ENCODE results near the gene UMODL1.

Gene UMODL1

DNA sequence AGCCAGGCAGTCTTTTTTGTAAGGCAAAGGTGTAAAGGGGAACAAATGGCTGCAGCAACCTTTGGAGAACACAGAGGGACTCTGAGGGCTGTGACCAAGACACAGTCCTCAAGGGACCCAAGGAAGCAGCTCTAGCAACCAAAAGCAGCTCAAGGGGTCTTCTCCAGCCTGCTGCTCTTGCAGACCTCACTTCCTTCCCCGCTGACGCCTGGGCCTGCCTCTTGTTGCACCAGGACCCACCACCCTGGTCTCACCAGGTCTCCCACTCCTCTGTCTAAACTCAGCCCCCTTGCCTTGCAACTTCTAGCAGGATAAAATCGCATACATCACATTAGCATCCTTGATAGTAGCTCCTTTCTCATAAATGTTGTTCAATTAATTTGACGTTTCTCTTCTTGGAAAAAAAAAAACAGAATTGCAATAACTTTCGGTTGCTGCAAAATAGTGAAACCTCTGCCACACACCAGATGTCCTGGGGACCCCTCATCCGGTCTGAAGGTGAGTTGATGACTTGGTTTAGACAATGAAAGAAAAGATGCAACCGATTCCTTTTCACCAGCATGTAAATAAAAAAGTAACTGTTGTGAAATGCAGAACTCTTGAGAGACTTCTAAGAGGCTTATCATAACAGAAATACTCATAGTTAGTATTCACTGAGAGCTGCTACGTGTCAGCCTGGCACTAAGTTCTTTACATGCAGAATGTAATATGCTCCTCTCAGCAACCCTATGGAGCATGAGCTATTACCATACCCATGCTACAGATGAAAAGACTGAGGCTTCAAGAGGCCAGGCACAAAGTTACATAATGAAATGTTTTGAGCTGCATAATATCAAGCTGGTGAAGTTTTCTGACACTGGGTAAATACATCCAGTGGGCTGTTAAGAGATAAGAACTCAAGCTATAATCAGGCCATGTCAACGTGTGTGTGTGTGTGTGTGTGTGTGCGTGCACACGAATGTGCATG, 58.5 kb downstream of the UMODL1 start:
- DNase-seq (ENCODE audit: low read depth in 2 of 3, low spot score in 2 of 3): no peak

DNA sequence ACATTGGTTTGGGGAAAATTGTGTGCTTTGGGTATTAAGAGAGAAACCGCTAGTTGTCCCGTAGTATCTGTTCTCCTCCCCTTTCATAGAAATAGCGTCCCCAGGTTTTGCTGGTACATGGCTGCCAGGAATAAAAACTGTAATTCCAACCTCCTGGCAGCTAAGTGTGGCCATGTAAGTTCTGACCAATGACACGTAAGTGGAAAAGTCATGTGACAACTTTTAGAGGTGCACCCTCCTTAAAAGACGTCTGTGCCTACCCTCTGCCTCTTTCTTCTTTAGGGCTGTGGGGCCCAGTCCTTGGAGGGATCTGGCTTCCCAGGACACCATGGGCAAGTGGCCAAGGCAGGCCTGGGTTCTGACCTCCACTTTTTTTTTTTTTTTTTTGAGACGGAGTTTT, 59.3 kb downstream of the UMODL1 start:
- no peak for DNase-seq (ENCODE audit: low read depth in 2 of 3, low spot score in 2 of 3)

DNA sequence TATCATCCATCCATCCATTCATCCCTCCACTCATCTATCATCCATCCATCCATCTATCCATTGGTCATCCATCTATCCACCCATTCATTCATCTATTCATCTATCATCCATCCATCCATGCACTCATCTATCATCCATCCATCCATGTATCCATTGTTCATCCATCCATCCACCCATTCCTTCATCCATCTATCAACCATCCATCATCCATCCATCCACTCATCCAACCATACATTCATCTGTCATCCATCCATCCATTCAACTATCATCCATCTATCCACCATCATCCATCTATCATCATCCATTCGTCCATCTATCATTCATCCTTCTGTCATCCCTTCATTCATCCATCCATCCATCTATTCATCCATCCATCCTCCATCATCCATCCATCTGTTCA, 61.1 kb downstream of the UMODL1 start:
- DNase-seq (ENCODE audit: low read depth in 2 of 3, low spot score in 2 of 3): no peak

DNA sequence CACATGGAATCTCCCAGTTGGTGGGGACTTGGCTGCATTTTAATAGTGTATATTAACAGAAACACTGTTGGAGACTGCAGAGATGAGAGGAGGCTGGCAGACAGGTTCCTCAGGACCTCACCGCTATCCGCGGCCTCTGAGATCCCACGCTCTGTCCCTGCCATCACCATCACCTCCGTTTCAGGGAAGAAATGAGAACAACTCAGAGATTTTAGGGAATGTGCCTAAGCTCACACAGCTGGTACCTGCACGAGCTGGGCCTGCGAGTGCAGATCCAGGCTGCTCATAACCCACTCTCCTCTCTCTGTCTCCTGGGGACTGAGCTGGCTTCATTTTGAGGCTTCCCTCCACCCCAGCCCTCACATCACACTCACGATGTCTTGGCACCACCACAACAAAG, 62.0 kb downstream of the UMODL1 start:
- DNase-seq (ENCODE audit: low read depth in 2 of 3, low spot score in 2 of 3): no peak

DNA sequence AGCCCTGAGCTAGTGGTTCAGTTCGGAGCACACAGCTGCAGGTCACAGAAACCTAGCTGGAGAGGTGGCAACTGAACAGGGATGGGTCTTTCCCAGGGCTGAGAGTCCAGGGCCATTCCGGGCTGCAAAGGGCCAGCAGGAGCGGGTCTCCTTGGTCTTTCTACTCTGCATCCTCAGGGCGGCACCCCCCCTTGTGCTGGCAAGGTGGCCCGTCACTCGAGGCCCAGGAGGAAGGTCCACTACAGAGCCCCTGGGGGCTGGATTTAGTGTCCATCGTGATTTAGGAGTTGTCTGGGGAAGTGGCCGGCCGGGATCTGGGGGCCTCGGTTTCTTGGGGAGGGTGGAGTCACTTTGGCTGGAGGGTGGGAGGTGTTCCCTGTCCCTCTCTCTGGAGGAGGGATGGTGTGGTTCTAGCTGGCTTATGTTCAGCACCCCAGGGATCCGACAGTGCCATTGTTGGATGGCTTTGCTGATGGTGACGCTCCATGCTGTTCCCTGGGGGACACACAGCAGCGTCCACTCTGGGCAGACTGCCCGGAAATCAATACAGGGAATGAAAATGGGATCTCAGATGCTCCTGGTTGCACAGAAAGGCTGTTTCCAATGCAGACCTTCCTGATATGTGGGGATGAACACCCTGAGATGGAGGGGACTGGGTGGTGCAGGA, 64.4 kb downstream of the UMODL1 start:
- DNase-seq (ENCODE audit: low read depth in 2 of 3, low spot score in 2 of 3): no peak

DNA sequence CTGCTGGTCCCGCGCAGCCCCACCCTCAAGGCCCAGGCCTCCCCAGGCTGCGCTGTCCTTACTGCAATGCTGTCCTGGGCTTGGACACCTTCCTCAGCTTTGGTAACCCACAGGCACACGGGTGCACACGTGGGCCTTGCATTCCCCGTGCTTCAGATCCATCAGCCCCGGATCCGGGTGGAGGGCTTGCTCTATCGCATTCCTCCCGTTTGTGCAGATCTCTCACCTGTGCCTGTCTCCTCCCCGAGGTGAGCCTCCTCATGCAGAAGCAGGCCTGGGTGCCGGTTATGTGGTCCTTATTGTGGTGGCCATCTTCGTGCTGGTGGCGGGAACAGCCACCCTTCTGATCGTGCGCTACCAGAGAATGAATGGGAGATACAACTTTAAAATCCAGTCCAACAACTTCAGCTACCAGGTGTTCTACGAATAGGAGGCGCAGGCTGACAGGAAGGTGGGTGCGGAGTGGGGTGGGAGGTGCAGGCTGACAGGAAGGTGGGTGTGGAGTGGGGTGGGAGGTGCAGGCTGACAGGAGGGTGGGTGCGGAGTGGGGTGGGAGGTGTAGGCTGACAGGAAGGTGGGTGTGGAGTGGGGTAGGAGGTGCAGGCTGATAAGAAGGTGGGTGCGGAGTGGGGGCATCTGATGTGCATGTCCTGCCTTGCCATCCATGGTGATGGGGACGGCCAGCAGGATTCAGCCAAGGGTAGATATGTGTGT, 66.2 kb downstream of the UMODL1 start:
- no peak for DNase-seq (ENCODE audit: low read depth in 2 of 3, low spot score in 2 of 3)

DNA sequence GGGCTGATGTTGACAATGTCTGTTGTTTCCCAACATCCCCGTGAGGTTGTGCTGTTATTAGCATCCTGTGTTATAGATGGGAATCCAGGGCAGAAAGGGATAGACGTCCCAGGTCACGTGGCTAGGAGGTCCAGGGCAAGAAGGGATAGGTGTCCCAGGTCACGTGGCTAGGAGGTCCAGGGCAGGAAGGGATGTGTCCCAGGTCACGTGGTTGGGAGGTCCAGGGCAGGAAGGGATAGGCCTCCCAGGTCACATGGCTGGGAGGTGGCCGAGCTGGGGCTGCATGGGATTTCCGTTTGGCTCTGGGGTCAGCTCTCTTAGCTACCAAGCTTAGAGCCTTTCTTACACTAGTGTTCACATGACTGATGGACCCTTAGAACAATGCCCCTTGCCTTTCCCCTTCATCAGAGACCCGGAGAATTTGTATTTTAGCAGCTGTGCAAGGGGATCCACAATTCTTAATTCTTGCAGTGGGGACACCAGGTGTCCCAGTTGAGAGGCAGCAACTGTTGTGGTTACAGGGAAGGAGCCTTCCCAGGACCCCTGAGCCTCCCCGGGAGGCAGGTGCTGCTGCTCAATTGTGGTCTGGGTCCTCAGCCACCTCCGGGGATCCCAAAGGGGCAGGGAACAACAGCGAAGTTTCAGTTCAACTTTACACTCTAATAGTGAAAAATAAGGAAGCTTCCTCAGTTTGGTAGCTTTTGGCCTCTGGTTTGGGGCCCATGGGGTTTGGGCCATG, 69.2 kb downstream of the UMODL1 start:
- DNase-seq (ENCODE audit: low read depth in 2 of 3, low spot score in 2 of 3): no peak

DNA sequence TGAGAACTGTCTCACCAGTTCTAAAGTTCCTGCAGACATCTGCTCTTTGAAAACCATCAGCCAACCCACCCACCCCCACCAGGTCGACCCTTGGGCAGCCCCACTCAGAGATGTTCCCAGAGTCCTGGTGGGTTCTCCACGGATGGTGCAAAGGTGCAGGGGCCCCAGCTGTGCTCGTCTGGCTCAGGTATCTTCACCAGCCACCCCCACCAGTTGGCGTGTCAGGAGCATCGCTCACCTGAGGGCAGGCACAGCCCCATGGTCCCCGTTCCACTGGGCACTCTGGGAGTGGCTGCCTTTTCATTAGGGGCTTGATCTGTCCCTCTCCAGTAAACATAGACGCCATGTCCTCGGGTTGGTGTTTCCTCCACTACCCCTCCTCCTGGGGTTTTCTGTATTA, 70.5 kb downstream of the UMODL1 start:
- DNase-seq (ENCODE audit: low read depth in 2 of 3, low spot score in 2 of 3): no peak

DNA sequence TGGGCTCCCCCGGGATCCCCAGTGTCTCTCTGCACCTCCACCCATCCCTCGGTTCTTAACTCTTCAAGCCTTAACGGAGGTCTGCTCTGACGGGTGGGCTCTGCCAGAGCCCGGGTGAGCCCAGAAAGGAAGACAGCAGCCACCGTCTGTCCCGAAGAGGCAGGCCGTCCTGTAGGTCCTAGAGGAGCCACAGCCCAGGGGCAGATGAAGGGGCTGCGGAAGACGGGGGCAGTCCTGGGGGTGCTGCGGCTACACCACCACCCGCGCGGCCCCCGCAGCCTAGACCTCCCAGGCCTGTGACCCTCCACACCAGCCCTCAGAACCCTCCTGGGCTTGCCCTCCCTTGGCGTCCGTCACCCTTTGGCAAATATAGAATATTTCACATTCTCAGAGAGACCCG, 71.0 kb downstream of the UMODL1 start:
- DNase-seq (ENCODE audit: low read depth in 2 of 3, low spot score in 2 of 3): no peak

DNA sequence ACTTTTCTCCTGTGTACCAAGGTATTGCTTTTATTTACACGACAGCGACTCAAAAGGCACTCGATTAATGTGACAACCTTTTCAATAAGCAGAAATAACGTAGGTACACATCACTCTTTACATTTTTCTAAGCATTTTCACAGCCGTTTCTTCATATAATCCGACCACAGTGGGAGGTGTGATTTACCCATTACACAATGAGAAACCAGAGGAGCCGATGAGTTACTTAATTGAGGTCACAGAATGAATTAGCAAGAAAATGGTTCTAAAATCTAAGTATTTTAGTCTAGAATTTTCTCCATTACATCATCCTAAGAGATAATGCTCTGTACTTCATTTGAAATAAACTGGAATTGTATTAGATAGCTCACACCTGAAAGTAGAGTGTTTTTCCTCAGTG, 71.5 kb downstream of the UMODL1 start:
- DNase-seq (ENCODE audit: low read depth in 2 of 3, low spot score in 2 of 3): no peak

DNA sequence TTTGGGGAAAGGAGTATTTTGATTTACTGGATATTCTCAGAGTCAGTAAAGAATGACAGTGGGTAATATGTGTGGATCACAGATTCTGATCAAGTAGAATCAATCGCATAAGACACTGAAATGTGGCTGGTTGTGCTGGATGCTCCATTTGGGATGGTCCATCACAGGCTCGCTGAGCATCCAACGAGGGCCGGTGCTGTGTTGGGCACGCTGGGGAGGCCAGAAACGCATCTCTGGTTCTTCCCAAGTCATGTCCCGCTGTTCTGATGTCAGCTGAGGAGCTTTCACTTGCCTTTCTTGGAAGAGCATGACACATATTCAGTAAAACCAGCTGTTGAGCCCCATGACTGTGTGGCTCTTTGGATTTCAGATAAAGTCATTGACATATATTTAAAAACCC, 72.0 kb downstream of the UMODL1 start:
- no peak for DNase-seq (ENCODE audit: low read depth in 2 of 3, low spot score in 2 of 3)

DNA sequence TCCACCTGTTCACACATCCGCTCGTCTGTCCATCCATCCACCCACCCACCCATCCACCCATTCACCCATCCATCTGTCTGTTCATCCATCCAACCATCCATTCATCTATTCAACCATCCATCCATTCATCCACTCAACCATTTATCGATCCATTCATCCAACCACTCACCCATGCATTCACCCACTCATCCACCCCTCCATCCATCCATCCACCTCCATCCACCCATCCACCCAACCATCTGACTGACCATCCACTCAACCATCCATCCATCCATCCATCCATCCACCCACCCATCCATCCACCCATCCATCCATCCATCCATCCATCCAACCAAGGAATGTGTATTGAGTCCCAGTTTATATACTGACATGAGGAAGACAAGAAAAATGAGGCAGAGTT, 73.1 kb downstream of the UMODL1 start:
- no peak for DNase-seq (ENCODE audit: low read depth in 2 of 3, low spot score in 2 of 3)

DNA sequence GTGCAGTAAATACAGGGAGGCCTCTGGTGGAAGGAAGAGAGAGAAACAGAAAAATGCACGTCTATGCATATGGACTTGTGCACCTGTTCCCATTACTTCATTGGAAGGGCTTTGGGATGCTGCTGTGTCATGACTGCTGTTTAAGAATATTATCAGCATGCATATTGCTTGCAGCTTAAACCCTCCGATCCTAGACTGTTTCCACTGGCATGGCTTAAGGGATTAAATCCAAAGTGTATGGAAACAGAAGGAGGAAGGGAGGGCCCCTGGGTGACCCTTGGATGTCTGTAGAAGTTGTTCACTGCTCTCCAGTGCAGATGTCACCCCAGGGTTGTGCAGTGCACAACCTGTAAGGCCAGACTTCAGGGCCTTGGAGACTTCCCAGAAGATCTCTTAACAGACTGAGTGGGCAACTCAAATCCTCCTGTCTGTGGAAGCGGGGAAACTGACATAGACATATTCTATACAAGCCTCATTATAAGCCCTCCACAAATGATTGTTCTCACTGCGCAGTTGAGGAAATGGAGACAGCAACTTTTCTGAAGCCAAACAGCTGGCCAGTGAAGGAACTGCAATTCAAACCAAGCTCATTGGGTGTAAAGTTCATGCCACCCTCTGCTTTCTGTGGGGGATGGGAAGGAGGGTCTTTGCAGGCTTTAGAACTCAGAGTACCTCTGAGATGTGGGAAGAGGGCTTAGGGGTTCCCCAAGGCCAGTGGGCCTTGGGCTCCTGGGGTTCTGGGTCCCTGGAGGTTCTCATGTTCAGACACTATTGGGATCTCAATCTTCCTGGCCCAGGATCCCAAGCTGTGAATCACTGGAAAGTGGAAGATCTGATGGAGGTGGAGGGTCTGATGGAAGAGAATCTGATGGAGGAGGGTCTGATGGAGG, 73.8 kb downstream of the UMODL1 start:
- DNase-seq (ENCODE audit: low read depth in 2 of 3, low spot score in 2 of 3): no peak

DNA sequence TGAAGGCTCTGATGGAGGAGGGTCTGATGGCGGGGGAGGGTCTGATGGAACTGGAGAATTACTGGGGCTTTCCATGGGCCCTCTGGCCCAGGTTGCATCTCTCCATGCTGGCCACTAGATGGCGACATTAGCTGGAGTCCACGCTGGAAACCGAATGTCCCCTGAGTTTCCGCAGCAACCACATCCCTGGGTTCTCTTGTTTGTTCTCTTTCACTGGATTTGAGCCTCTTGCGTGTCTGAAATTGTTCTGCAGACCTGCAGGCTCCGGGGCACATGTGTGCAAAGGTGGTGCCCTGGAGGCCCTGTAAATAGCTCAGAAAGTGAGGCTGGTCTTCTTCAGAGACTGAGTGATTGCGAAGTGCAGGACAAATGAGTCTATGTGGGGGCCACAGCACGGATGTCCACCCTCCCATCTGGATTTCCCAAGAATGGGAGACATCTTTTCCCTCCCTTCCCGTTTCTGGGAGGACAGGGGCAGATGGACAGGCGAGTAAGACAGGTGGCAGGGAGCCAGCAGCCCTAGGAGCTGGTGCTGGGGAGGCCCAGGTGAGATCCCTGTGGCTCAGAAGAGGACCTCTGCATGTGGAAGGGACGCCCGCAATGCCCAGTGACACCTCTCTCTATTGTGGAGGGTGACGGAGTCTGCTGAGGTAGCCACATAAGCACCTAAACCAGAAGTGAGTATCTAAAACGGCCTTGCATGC, 74.6 kb downstream of the UMODL1 start:
- peak in 1 of 3 experiments; percentile 52 for DNase-seq (ENCODE audit: low read depth in 2 of 3, low spot score in 2 of 3)

DNA sequence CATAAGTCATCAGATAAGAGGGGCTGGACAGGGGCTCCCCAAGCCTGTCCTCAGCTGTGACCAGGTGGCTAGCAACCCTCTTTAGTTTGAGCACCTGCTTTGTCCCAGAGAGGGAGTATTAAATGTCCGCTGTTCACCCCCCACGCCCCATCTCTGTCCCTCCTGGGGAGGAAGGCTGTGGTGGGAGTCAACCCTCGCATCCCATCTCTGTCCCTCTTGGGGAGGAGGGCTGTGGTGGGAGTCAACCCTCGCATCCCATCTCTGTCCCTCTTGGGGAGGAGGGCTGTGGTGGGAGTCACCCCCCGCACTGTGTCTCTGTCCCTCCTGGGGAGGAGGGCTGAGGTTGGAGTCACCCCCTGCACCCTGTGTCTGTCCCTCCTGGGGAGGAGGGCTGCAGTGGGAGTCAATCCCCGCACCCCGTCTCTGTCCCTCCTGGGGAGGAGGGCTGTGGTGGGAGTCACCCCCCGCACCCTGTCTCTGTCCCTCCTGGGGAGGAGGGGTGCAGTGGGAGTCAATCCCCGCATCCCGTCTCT, 75.2 kb downstream of the UMODL1 start:
- no peak for DNase-seq (ENCODE audit: low read depth in 2 of 3, low spot score in 2 of 3)

DNA sequence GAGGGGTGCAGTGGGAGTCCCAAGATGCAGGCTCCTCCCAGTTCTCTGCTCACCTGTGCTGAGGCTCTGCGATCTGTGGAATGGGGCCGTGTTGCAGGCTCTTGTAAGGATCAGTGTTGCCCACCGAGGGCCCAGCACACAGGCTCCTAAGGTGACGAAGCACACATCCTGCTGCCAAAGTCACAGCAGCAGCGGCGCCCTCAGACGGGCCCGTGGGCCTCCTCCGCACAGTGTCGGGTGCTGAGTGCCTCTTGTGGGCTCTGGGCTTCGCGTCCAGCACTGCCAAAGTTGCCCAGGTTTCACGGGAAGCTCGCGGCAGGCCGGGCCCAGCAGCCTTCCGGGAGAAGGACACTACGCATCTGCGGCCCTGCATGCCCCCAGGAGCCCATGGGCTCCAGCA, 75.7 kb downstream of the UMODL1 start:
- no peak for DNase-seq (ENCODE audit: low read depth in 2 of 3, low spot score in 2 of 3)

DNA sequence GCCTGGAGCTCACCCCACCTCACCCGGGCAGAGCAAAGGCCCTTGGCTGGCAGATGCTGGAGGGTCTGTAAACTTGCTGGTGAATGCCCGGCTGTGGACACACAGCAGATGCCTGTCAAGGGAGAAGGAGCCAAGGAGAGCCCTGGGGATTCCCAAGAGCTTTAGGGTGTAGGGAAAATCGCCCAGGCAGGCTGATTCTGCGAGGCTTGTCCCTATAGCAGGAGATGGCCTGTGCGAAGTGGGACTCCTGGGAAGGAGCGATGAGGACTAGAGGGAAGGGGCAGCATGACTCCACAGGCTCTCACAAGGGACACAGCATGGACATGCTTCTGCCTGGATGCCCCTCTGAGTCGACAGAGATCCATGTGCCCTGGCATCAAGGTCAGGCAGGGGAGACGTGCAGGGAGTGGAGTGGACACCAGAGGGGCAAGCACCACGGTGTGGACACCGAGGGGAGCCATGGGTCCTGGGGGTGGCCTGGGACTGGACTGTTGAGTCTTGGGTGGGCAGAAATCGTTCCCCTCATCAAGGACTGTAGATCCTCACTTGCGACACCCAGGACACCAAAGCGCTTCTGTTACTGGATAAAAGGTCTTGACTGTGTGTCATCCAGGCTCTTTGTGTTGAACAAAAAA, 76.4 kb downstream of the UMODL1 start:
- DNase-seq (ENCODE audit: low read depth in 2 of 3, low spot score in 2 of 3): no peak

DNA sequence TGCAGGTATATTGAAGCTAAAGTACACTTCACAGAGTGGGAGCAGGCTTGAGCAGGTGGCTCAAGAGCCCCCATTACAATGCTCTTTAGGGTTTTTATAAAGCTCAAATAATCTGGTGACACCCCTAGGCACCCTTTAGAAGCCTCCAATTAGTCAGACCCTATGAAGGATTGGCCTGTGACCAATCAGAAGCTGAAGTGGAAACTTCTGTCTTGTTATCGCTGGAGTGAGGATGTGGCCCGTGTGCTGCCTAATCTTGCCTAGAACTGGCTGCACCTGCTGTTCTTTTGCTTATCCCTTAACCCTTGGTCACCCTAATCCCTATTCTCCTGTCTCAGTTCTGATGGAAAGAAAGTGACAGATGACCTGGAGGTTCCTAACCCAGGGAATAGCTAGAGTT, 77.0 kb downstream of the UMODL1 start:
- DNase-seq (ENCODE audit: low read depth in 2 of 3, low spot score in 2 of 3): no peak

DNA sequence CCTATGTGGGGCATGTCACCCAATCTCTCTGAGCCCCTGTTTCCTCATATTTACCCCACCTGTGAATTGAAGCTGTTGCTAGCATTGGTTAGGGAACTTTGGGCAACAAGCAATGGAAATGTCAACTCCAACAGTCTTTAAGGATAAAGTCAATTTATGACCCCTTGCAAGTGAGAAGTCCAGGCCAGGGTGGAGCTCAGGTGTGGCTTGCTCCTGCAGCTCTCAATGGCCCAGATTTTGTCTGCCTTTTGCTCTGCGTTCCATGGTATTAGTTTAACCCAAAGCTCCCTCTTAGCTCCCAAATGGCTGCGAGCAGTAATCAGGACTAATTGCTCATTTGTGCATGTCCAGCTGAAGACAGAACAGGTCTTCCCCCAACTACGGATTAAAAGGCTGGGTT, 77.5 kb downstream of the UMODL1 start:
- DNase-seq (ENCODE audit: low read depth in 2 of 3, low spot score in 2 of 3): no peak

Data from activated CD8-positive, alpha-beta memory T cell treated with anti-CD3 and anti-CD28 coated beads for 48 hours (primary cell).